ENCODE measurements around the gene ACER3.
"Not testable (repeated sequence)": the region's sequence is repeated elsewhere in the genome, so short reads cannot be mapped to it uniquely, and the experiment has no call there.

ACER3 gene

GRCh38 chr11:77009533-77010160 lies 148.9 kb downstream of the ACER3 start:
- DNase-seq: no peak

GRCh38 chr11:77014669-77015068 lies 154.0 kb downstream of the ACER3 start:
- DNase-seq: no peak

GRCh38 chr11:77018396-77018924 lies 157.7 kb downstream of the ACER3 start:
- DNase-seq: not testable (repeated sequence)

GRCh38 chr11:77019976-77020595 lies 159.4 kb downstream of the ACER3 start:
- no peak for DNase-seq

GRCh38 chr11:77020734-77021133 lies 160.0 kb downstream of the ACER3 start:
- no peak for DNase-seq

- no peak for DNase-seq
Observed at GRCh38 chr11:77024745-77025144, 164.0 kb downstream of the ACER3 start.

- DNase-seq: no peak
Observed at GRCh38 chr11:77026221-77026620, 165.5 kb downstream of the ACER3 start.

GRCh38 chr11:77026743-77027142 lies 166.0 kb downstream of the ACER3 start:
- DNase-seq: no peak

- DNase-seq: no peak
Observed at GRCh38 chr11:77027275-77027674, 166.6 kb downstream of the ACER3 start.

- no peak for DNase-seq
Observed at GRCh38 chr11:77029829-77030228, 169.1 kb downstream of the ACER3 start.

- no peak for DNase-seq
Observed at GRCh38 chr11:77030834-77031414, 170.2 kb downstream of the ACER3 start.

GRCh38 chr11:77031599-77031998 lies 170.9 kb downstream of the ACER3 start:
- no peak for DNase-seq

GRCh38 chr11:77035039-77035438 lies 174.3 kb downstream of the ACER3 start:
- no peak for DNase-seq

- no peak for DNase-seq
Observed at GRCh38 chr11:77035580-77035979, 174.9 kb downstream of the ACER3 start.

- DNase-seq: no peak
Observed at GRCh38 chr11:77036398-77036797, 175.7 kb downstream of the ACER3 start.

- no peak for DNase-seq
Observed at GRCh38 chr11:77037057-77037456, 176.3 kb downstream of the ACER3 start.

GRCh38 chr11:77038029-77038824 lies 177.5 kb downstream of the ACER3 start:
- no peak for DNase-seq

- no peak for DNase-seq
Observed at GRCh38 chr11:77038825-77039326, 178.2 kb downstream of the ACER3 start.

GRCh38 chr11:77039491-77040400 lies 179.0 kb downstream of the ACER3 start:
- no peak for DNase-seq

GRCh38 chr11:77040401-77040777 lies 179.7 kb downstream of the ACER3 start:
- DNase-seq: no peak

- DNase-seq: no peak
Observed at GRCh38 chr11:77040889-77041288, 180.2 kb downstream of the ACER3 start.

- no peak for DNase-seq
Observed at GRCh38 chr11:77042111-77042726, 181.5 kb downstream of the ACER3 start.
